Liver (tissue), 9 donors: Measurements from ENCODE around the gene TMPRSS9. TPM values are rescaled to one million over a fixed set of nuclear protein-coding genes. Genes with fewer than 3 reads are reported as not detected.

Experiments used
- DNase-seq: peaks from one replicate; pipeline ENCODE4 v3.0.0-alpha.2; 2017; ENCODE audit warnings: low spot score
- H3K27ac ChIP-seq, 2 donors: one replicate each; pipeline ENCODE4 v1.7.0; 2013; ENCODE audit warnings: inconsistent platforms in 2 of 2, low read length in 2 of 2, control low read depth in 1 of 2, low read depth in 1 of 2, mild to moderate bottlenecking in 1 of 2
- H3K27me3 ChIP-seq, 4 donors: one replicate each; pipeline versions ENCODE4 v1.6.1 to v1.7.0; 2013; ENCODE audit warnings: low read length in 3 of 4, inconsistent platforms in 1 of 4, mild to moderate bottlenecking in 1 of 4, moderate library complexity in 1 of 4; ENCODE audit not compliant: control insufficient read depth in 4 of 4, insufficient read depth in 4 of 4
- H3K36me3 ChIP-seq, 4 donors: one replicate each; pipeline versions ENCODE4 v1.6.1 to v1.7.0; 2013; ENCODE audit warnings: low read length in 3 of 4, mild to moderate bottlenecking in 3 of 4, low read depth in 1 of 4, moderate library complexity in 1 of 4; ENCODE audit not compliant: control insufficient read depth in 4 of 4, insufficient read depth in 3 of 4
- H3K4me1 ChIP-seq, 4 donors: one replicate each; pipeline versions ENCODE4 v1.6.1 to v1.7.0; 2013; ENCODE audit warnings: low read length in 3 of 4, mild to moderate bottlenecking in 3 of 4, moderate library complexity in 1 of 4; ENCODE audit not compliant: control insufficient read depth in 4 of 4, insufficient read depth in 4 of 4
- H3K4me3 ChIP-seq, 3 donors: one replicate each; pipeline versions ENCODE4 v1.6.1 to v1.7.0; 2013; ENCODE audit warnings: low read length in 3 of 3, control low read depth in 1 of 3, low read depth in 1 of 3, mild to moderate bottlenecking in 1 of 3
- H3K9ac ChIP-seq, 2 donors: one replicate each; pipeline ENCODE4 v1.7.0; 2013; ENCODE audit warnings: low read length in 2 of 2, mild to moderate bottlenecking in 2 of 2, moderate library complexity in 2 of 2, control low read depth in 1 of 2, low read depth in 1 of 2
- H3K9me3 ChIP-seq, 4 donors: one replicate each; pipeline versions ENCODE4 v1.6.1 to v1.7.0; 2013; ENCODE audit warnings: low read length in 3 of 4; ENCODE audit not compliant: control insufficient read depth in 4 of 4
- ATF3 ChIP-seq: IDR thresholded peaks from 2 replicates; pipeline ENCODE4 v1.6.1; 2016; ENCODE audit warnings: antibody characterized with exemption
- EGR1 ChIP-seq, 2 donors: IDR thresholded peaks; 2 replicates each; pipeline ENCODE4 v1.6.1; 2016 to 2018; ENCODE audit warnings: antibody characterized with exemption in 2 of 2, low read depth in 2 of 2
- FOXA1 ChIP-seq: IDR thresholded peaks from 2 replicates; pipeline ENCODE4 v1.6.1; 2016; ENCODE audit warnings: antibody characterized with exemption
- FOXA2 ChIP-seq: IDR thresholded peaks from 2 replicates; pipeline ENCODE4 v1.6.1; 2016; ENCODE audit warnings: antibody characterized with exemption
- GABPA ChIP-seq, 2 donors: IDR thresholded peaks in 1 of 2; conservative IDR thresholded peaks in 1 of 2; 2 replicates each; pipeline ENCODE4 v1.6.1; 2016; ENCODE audit warnings: antibody characterized with exemption in 2 of 2, mild to moderate bottlenecking in 1 of 2, moderate library complexity in 1 of 2
- HNF4A ChIP-seq, 2 donors: conservative IDR thresholded peaks; 2 replicates each; pipeline ENCODE4 v1.6.1; 2016; ENCODE audit warnings: antibody characterized with exemption in 2 of 2, mild to moderate bottlenecking in 2 of 2
- HNF4G ChIP-seq: IDR thresholded peaks from 2 replicates; pipeline ENCODE4 v1.6.1; 2016; ENCODE audit warnings: antibody characterized with exemption
- NR2F2 ChIP-seq: IDR thresholded peaks from 2 replicates; pipeline ENCODE4 v1.6.1; 2016; ENCODE audit warnings: antibody characterized with exemption
- RAD21 ChIP-seq, 2 donors: IDR thresholded peaks; 2 replicates each; pipeline ENCODE4 v1.6.1; 2016; ENCODE audit warnings: antibody characterized with exemption in 2 of 2, mild to moderate bottlenecking in 2 of 2
- REST ChIP-seq: IDR thresholded peaks from 2 replicates; pipeline ENCODE4 v1.6.1; 2016; ENCODE audit warnings: antibody characterized with exemption, mild to moderate bottlenecking
- RXRA ChIP-seq, 2 donors: IDR thresholded peaks; 2 replicates each; pipeline ENCODE4 v1.6.1; 2017 to 2018; ENCODE audit warnings: antibody characterized with exemption in 2 of 2, mild to moderate bottlenecking in 1 of 2
- SP1 ChIP-seq: IDR thresholded peaks from 2 replicates; pipeline ENCODE4 v1.6.1; 2018; ENCODE audit warnings: antibody characterized with exemption, mild to moderate bottlenecking
- TAF1 ChIP-seq: conservative IDR thresholded peaks from 2 replicates; pipeline ENCODE4 v1.6.1; 2016; ENCODE audit warnings: antibody characterized with exemption, mild to moderate bottlenecking
- YY1 ChIP-seq: IDR thresholded peaks from 2 replicates; pipeline ENCODE4 v1.6.1; 2016; ENCODE audit warnings: antibody characterized with exemption, mild to moderate bottlenecking
- ZBTB33 ChIP-seq: IDR thresholded peaks from 2 replicates; pipeline ENCODE4 v1.6.1; 2016; ENCODE audit warnings: antibody characterized with exemption
- WGBS: extraction: QIAGEN DNeasy Blood & Tissue Kit; methylation state at CpG from one replicate; pipeline ENCODE4 v1.1.7; 2013; 5-methylcytosine and 5-hydroxymethylcytosine counted together
- polyA plus RNA-seq, 2 donors: library from polyadenylated mRNA; stranded (reverse) in 1 of 2; unstranded in 1 of 2; fragments of 200-250 nt in 1 of 2; fragments of >200 nt in 1 of 2; fragmentation: Nextera tagmentation in 1 of 2; extraction: Ambion mirVana in 1 of 2; gene quantifications; one replicate each; pipeline versions ENCODE4 v1.2.1 to v1.2.3, GENCODE V29; 2013 to 2015
- total RNA-seq, 2 donors: library from RNA; depleted of rRNA; stranded (reverse); fragments of >200 nt; gene quantifications; one replicate each; pipeline ENCODE4 v1.2.3, GENCODE V29; 2014
- TF ChIP-seq, protein P1 (sequence below): IDR thresholded peaks from 2 replicates; pipeline ENCODE4 v1.6.1; 2016; ENCODE audit warnings: antibody characterized with exemption
- donor health status: healthy.
- donor health status: healthy.
- donor health status: healthy.
- donor health status: healthy.
- donor health status: healthy.

The TMPRSS9 gene
- total and polyA plus RNA-seq, 4 donors: 0.39 to 24.8 (median 1.5) TPM

DNA sequence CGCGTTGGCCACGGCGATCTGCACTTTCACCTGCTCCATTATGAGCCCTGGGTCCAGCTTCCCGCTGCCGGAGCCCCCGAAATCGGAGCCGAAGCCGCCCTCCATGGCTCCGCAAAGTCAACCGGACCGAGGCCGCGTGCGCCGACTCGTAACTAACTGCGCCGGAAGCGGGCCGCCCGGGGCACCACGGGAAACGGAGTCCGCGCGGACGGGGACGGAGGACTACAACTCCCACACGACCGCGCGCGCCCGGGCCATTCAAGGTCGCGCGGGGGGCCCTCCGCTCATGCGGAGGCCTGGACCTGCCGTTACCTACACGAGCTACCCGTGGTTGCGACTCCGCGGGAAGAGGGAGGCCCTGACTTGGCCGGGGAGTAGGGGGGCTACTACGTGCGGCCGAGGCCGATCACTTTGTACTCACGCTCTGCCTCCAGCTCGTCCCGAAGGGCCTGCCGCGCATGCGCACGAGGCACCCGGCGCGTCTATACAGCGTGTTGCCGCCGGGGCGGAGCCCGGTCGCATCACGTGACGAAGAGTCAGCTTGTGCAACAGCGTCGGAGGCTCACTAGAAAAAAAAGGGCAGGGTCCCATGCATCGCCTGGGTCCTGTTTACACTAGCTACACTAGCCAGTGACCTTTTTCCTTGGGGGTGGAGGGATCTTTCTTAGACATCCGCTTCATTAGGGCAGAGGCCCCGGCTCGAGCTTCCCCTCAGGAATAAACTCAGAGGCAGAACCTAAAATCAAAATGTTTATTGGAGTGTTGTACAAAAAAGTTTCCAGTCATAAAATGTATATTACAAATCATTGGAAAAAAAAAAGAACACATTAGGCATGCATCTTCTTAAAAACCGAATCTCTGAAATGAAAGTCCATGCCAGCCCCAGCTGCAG, 67.6 kb downstream of the TMPRSS9 start, which contains the start of gene TIMM13 (continued):
- TF ChIP-seq GABPA (IDR thresholded peaks at IDR 0.05 in 1 of 2, conservative IDR thresholded peaks at IDR 0.05 in 1 of 2): peak; percentile 64 to 92
- peak; percentile 51 for TF ChIP-seq SP1

- WGBS: 35% methylated on average over 25 of the region's 25 CpGs
These were observed 68.2 kb downstream of the TMPRSS9 start for GRCh38 chr19:2428321-2428690.

More at GRCh38 chr19:2428321-2428690, 68.2 kb downstream of the TMPRSS9 start:
- Histone ChIP-seq H3K4me3 (peak overlapping the region; percentile 40 to 88 (median 85)), H3K4me1 (peaks cover 10 to 27% (median 22%) of the 10 kb centered on the region in 4 donors), H3K9ac (peak overlapping the region in 1 of 2 donors; percentile 55), H3K36me3 (peaks cover 0 to 4% (median 3%) of the 10 kb centered on the region in 4 donors), H3K27ac (peak overlapping the region; percentile 84 to 98), H3K9me3 (no peaks in the 10 kb centered on the region), H3K27me3 (no peaks in the 10 kb centered on the region)
- TF ChIP-seq YY1 (no peak), GABPA (IDR thresholded peaks at IDR 0.05 in 1 of 2, conservative IDR thresholded peaks at IDR 0.05 in 1 of 2) (no peak), ATF3 (no peak), REST (no peak), RAD21 (IDR thresholded peaks at IDR 0.05) (no peak), NR2F2 (no peak), EGR1 (IDR thresholded peaks at IDR 0.05; ENCODE audit: low read depth in 2 of 2) (no peak), RXRA (IDR thresholded peaks at IDR 0.05) (no peak), TAF1 (no peak), FOXA2 (no peak), HNF4G (no peak), HNF4A (conservative IDR thresholded peaks at IDR 0.05) (no peak), SP1 (no peak), ZBTB33 (no peak), FOXA1 (no peak)
- TF ChIP-seq, protein P1, sequence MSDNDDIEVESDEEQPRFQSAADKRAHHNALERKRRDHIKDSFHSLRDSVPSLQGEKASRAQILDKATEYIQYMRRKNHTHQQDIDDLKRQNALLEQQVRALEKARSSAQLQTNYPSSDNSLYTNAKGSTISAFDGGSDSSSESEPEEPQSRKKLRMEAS: no peak
- DNase-seq: no peak
